A549 (cell line): ENCODE measurements around the gene POR.

Experiments
- CHD2 ChIP-seq: fragments of 150-350 bp; IDR thresholded peaks from 2 replicates; pipeline ENCODE4 v1.6.1; 2014; ENCODE audit warnings: low read length; ENCODE audit not compliant: partially characterized antibody
- CTCF ChIP-seq: fragments of >200 bp; sonication (Bioruptor Twin); formaldehyde crosslinking; IDR thresholded peaks from 3 replicates; pipeline ENCODE4 v1.5.1; 2016
- HDAC2 ChIP-seq: fragments of 200-600 bp; sonication (generic); IDR thresholded peaks from 2 replicates; pipeline ENCODE4 v1.6.1; 2016
- JUN ChIP-seq, 2 experiments: fragments of >200 bp; sonication (Bioruptor Twin); formaldehyde crosslinking; IDR thresholded peaks; 2 replicates in 1 of 2; 3 replicates in 1 of 2; pipeline ENCODE4 v1.6.1; 2016 to 2017
- MAX ChIP-seq: IDR thresholded peaks from 2 replicates; pipeline ENCODE4 v1.6.1; 2012
- MAZ ChIP-seq: fragments of 150-350 bp; IDR thresholded peaks from 2 replicates; pipeline ENCODE4 v1.6.1; 2014; ENCODE audit warnings: antibody characterized with exemption, low read depth, low read length, borderline replicate concordance
- POLR2A ChIP-seq: IDR thresholded peaks from 2 replicates; pipeline ENCODE4 v1.6.1; 2012; ENCODE audit warnings: mild to moderate bottlenecking, low read length
- REST ChIP-seq: fragments of 200-600 bp; sonication (generic); IDR thresholded peaks from 2 replicates; pipeline ENCODE4 v1.6.1; 2016; ENCODE audit warnings: antibody characterized with exemption, mild to moderate bottlenecking, moderate library complexity
- RNF2 ChIP-seq: fragments of 200-600 bp; sonication (generic); IDR thresholded peaks from 2 replicates; pipeline ENCODE4 v1.6.1; 2016; ENCODE audit warnings: low read depth, mild to moderate bottlenecking, antibody characterized with exemption, moderate library complexity, borderline replicate concordance

DNA sequence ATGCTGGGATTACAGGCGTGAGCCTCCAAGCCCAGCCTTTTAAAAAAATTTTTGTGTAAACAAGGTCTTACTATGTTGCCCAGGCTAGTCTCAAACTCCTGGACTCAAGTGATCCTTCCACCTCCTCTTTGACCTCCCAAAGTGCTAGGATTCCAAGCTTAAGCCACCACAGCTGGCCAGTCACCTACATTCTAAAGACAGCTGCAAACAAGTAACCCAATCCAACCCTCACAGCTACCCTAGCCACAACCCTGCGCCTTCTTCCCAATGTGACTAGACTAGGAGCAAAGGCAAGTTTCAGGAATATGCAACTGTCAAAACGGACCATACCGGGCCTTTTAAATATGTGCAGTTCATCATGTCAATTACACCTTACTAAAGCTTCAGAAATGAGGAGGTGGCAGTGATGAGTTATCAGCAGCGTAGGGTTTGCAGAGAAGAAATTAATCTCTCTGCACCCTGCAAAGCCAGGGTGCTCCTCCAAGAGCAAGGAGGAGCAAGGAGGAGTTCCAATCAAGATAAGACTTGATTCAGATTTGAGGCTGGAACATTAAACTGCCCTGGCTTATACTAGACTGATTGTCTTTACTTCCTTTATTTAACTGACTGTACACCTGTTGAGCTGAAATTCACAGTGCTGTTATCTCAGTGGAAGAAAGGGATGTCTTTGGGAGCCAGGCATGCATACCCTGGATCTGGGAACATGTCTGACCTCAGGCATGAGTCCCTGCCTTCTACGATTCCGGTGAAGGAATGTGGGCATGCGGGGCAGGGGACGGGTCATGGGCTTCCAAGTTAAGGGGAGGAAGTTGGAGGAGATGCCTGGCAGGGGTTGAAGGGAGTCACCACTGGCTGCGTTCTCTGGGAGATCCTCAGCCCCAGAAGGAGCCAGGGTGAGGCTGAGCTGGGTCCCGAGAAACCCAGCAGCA, 95.0 kb downstream of the POR start:
- TF ChIP-seq REST (no peak), POLR2A (no peak), HDAC2 (no peak), CTCF (no peak), JUN (IDR thresholded peaks at IDR 0.05) (no peak), CHD2 (no peak), MAX (no peak), RNF2 (no peak), MAZ (no peak)
